NB4 (cell line): ENCODE measurements around the gene PHRF1.

Source experiments
- DNase-seq: peaks from one replicate; pipeline ENCODE4 v3.0.0; 2010; ENCODE audit warnings: low read depth
- H3K4me3 ChIP-seq: one replicate; pipeline ENCODE4 v1.5.1; 2011; ENCODE audit warnings: mild to moderate bottlenecking, low read depth, low read length, moderate library complexity
- MYC ChIP-seq: IDR thresholded peaks from 2 replicates; pipeline ENCODE4 v1.6.1; 2011; ENCODE audit warnings: low read depth, low read length
- POLR2A ChIP-seq: IDR thresholded peaks from 2 replicates; pipeline ENCODE4 v1.6.1; 2011; ENCODE audit warnings: mild to moderate bottlenecking; ENCODE audit not compliant: insufficient read length; ENCODE audit errors: extremely low read depth
- TF ChIP-seq, protein P1 (sequence below): IDR thresholded peaks from one replicate; pipeline ENCODE4 v1.5.1; 2012; ENCODE audit warnings: low read depth, low read length
- TF ChIP-seq, protein P2 (sequence below): IDR thresholded peaks from 2 replicates; pipeline ENCODE4 v1.6.1; 2011; ENCODE audit warnings: low read depth, low read length

Gene PHRF1

GRCh38 chr11:575996-576768 lies at the start of gene PHRF1:
PHRF1 (plus strand) TSS chr11:576470; CDS start chr11:581513, 5,043 bp downstream.
- TF ChIP-seq MYC (peak; percentile 78), POLR2A (peak; percentile 71)
- TF ChIP-seq, protein P1, sequence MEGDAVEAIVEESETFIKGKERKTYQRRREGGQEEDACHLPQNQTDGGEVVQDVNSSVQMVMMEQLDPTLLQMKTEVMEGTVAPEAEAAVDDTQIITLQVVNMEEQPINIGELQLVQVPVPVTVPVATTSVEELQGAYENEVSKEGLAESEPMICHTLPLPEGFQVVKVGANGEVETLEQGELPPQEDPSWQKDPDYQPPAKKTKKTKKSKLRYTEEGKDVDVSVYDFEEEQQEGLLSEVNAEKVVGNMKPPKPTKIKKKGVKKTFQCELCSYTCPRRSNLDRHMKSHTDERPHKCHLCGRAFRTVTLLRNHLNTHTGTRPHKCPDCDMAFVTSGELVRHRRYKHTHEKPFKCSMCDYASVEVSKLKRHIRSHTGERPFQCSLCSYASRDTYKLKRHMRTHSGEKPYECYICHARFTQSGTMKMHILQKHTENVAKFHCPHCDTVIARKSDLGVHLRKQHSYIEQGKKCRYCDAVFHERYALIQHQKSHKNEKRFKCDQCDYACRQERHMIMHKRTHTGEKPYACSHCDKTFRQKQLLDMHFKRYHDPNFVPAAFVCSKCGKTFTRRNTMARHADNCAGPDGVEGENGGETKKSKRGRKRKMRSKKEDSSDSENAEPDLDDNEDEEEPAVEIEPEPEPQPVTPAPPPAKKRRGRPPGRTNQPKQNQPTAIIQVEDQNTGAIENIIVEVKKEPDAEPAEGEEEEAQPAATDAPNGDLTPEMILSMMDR, result no peak
- TF ChIP-seq, protein P2, sequence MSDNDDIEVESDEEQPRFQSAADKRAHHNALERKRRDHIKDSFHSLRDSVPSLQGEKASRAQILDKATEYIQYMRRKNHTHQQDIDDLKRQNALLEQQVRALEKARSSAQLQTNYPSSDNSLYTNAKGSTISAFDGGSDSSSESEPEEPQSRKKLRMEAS, result peak; percentile 62; the same call in 1 of the 2 replicates
- peak within 1 kb of the TSS; percentile 81 for H3K4me3 ChIP-seq
- DNase-seq, result peak; percentile 92

DNA sequence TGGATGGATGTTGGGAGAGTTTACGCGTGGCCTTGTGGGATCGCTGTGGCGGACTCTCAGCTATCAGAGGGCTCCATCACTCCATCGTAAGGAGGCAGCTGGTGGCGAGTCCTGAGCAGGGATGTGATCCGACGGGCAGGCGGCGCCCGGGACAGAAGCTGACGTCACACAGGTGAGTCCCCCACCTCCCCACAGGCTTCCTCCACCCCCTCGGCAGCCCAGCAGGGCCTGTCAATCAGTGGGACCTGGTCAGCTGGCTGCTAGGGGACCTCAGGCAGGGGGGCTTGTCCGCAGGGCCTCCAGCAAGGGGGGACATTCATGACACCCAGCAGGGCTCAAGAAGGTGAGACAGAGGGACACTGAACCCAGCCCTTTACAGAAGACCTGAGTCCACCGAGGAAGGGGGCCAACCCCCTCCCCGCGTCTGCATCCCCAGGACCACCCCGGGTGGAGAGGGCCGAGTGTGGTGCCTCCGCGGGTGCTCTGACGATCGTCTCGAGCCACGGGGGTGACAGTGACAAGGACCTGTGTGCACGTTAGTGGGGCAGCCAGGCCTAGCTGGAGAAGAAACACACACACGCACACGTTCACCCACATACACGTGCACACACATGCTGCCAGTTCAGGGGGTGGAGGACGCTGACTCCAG lies 48.0 kb upstream of the PHRF1 start:
- DNase-seq, result no peak
- TF ChIP-seq MYC (no peak), POLR2A (no peak)
- TF ChIP-seq, protein P2, result no peak
- TF ChIP-seq, protein P1, result no peak
- no peak overlapping the region for H3K4me3 ChIP-seq

DNA sequence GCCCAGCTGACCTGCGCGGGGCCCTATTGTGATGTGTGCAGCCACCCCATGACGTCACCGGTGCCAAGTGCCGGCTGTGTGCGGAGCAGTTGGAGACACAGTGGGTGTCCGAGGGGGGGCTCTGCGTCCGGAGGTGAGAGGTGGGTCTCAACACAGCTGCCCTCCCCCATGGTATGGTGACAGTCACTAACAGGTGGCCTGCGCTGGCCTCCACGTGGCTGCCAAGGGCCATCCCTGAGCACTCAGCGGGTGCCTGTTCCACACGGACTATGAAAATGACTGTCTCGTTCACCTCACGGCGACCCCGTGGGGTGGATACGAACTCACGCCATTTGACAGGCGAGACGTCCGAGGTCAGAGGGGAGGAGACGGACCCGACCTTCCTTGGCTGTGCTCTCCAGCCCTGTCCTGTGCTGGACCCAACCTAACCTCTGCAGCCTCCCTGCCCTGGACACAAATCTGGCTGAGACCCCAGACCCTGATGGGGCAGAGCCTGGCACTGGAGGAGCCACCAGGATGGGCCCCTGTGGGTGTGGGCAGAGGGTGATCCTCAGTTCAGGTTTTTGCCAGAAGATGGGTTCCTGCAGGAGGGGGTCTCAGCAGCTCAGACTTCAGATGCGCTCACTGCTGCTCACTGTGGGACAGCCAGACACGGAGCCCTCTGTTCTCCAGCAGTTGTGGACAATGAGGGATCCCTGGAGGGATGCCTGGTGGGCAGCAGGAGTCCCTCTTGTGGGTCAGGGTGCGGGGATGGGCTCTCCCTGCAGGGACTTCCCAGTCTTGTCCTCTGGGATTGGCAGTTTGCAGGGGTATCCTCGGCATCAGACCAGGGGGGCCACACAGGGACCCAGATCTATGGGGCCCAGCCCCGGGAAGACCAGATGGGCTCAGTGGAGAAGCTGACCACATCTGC lies 47.2 kb upstream of the PHRF1 start:
- no peak for DNase-seq
- no peak overlapping the region for H3K4me3 ChIP-seq
- no peak for TF ChIP-seq MYC
- TF ChIP-seq, protein P1, result no peak
- TF ChIP-seq, protein P2, result no peak
- TF ChIP-seq POLR2A, result no peak

DNA sequence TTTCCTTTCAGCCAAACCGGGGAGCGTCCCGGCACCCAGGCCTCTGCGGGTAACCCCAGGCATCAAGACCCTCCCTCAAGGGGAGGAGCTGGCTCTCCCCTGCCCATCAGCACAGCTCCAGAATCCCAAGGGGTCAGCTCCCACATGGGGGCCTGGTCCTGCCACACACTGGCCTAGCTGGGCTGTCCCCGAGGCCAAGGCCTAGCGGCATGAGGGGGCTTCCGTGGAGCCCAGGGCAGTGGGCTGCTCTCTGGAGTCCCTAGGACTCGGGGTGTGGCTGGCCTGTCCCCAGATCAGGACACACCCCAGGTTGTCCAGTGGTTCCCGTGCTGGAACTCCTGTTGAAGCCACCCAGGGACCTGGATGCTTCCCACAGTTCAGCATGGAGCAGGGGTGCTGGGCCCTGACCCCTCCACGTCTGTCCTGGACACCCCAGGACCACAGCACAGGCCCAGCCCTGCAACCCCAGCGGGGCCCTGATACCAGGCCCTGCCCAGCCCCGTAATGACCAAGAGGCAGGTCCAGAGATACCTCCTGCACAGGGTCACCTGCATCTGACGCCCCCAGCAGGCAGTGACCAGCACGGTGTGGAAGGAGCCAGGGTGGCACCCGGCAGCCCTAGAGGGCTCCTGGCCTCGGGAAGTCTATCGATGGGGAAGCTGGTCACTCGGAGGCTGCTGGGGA lies 46.4 kb upstream of the PHRF1 start:
- DNase-seq, result no peak
- no peak overlapping the region for H3K4me3 ChIP-seq
- TF ChIP-seq, protein P1, result no peak
- TF ChIP-seq MYC (no peak), POLR2A (no peak)
- TF ChIP-seq, protein P2, result no peak
